SU-DHL-6 (cell line): ENCODE measurements around the gene GPRASP3.

Source experiments
- H2AFZ ChIP-seq: fragments of 200-600 bp; sonication (generic); 2 replicates; pipeline ENCODE4 v1.6.1; 2014; ENCODE audit warnings: low read depth, mild to moderate bottlenecking, moderate library complexity, mixed read lengths, antibody characterized with exemption, low read length; ENCODE audit not compliant: severe bottlenecking
- H3F3A ChIP-seq: fragments of 200-600 bp; shearing (Covaris generic); 2 replicates; pipeline ENCODE4 v1.6.0; 2016; ENCODE audit warnings: antibody characterized with exemption, mild to moderate bottlenecking; ENCODE audit not compliant: insufficient read depth
- H3K27ac ChIP-seq: fragments of 200-600 bp; sonication (generic); 2 replicates; pipeline ENCODE4 v1.5.1; 2016; ENCODE audit warnings: low read depth, mild to moderate bottlenecking, low read length, moderate library complexity, mixed read lengths
- H3K27me3 ChIP-seq: fragments of 200-600 bp; sonication (generic), shearing (Covaris generic); 2 replicates; pipeline ENCODE4 v1.6.0; 2014; ENCODE audit warnings: mild to moderate bottlenecking, low read length
- H3K36me3 ChIP-seq: fragments of 200-600 bp; sonication (generic); 2 replicates; pipeline ENCODE4 v1.6.1; 2014; ENCODE audit warnings: mild to moderate bottlenecking, low read length, mixed read lengths
- H3K4me2 ChIP-seq: fragments of 300-600, 200-600 bp; shearing (Covaris generic), sonication (generic); 2 replicates; pipeline ENCODE4 v1.6.0; 2014; ENCODE audit warnings: low read length, low read depth, mild to moderate bottlenecking; ENCODE audit not compliant: poor library complexity, severe bottlenecking
- H3K4me3 ChIP-seq: fragments of 200-600 bp; sonication (generic); 2 replicates; pipeline ENCODE4 v1.5.1; 2014; ENCODE audit warnings: antibody characterized with exemption, low read length, mild to moderate bottlenecking, mixed read lengths; ENCODE audit not compliant: insufficient read depth, poor library complexity, severe bottlenecking
- H3K79me2 ChIP-seq: fragments of 200-600 bp; sonication (generic); 2 replicates; pipeline ENCODE4 v1.6.1; 2014; ENCODE audit warnings: mild to moderate bottlenecking, low read length, moderate library complexity; ENCODE audit not compliant: insufficient read depth
- H3K9ac ChIP-seq: fragments of 200-600 bp; sonication (generic); 2 replicates; pipeline ENCODE4 v1.7.0; 2014; ENCODE audit warnings: mild to moderate bottlenecking, low read length
- H3K9me2 ChIP-seq: fragments of 200-600 bp; sonication (generic); replicated peaks from 2 replicates; pipeline ENCODE4 v1.6.1; 2014; ENCODE audit warnings: low read length; ENCODE audit not compliant: insufficient read depth
- H3K9me3 ChIP-seq: fragments of 200-600 bp; sonication (generic); 2 replicates; pipeline ENCODE4 v1.6.1; 2014; ENCODE audit warnings: low read length, mixed read lengths; ENCODE audit not compliant: insufficient read depth
- H4K20me1 ChIP-seq: fragments of 200-600 bp; sonication (generic); 2 replicates; pipeline ENCODE4 v1.6.1; 2014; ENCODE audit warnings: low read depth, mild to moderate bottlenecking, antibody characterized with exemption, low read length, moderate library complexity, mixed read lengths
- EZH2phosphoT487 ChIP-seq: fragments of 200-600 bp; sonication (generic), shearing (Covaris generic); conservative IDR thresholded peaks from 2 replicates; pipeline ENCODE4 v1.6.1; 2018; ENCODE audit warnings: mild to moderate bottlenecking, antibody characterized with exemption, low read length, moderate library complexity, mixed read lengths
- TF ChIP-seq, protein P1 (sequence below): fragments of 200-600 bp; sonication (generic); IDR thresholded peaks from one replicate; pipeline ENCODE4 v1.5.1; 2017; ENCODE audit warnings: antibody characterized with exemption, mild to moderate bottlenecking, low read length, moderate library complexity; ENCODE audit not compliant: insufficient read depth, poor library complexity, severe bottlenecking

The GPRASP3 gene

DNA sequence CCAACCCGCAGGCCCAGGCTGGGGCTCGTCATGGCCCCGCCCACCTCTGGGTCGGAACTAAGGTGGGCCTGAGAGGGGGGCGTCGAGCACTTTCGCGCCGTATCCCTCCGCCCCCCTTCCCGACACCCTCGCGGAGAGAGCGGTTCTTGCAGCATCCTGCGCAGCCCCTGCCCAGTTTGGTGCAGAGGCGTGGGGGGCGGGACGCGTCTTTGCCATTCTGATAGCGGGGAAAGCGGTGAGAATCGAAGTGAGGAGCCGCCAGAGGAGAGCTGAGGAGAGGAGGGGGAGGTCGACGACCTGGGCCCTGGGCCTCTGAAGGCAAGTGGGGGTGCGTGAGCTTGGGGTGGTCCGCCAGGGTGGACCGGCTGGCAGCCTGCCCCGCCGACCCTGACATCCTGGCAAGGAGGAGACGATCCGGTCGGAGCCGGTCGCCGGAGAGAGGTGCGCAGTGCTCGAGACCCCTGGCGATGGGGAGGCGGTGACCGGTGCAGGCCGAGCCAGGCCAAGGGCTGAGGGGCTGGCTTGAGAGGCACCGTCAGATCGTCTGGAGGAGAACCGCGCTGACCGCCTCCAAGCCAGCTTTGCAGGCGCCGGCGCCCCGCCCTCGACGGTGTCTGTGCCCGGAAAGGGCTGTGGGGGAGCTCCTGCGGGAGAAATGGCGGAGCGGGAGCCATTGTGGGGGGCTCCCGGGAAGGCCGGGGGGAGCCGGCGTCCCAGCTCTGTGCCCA lies 25.5 kb downstream of the GPRASP3 start:
- Histone ChIP-seq H3K27ac (no peak overlapping the region), H3K4me3 (no peak overlapping the region), H3K9me3 (no peaks in the 10 kb centered on the region), H3K36me3 (no peaks in the 10 kb centered on the region), H3K9me2 (no peaks in the 10 kb centered on the region), H3K27me3 (no peaks in the 10 kb centered on the region), H3K4me2 (no peak overlapping the region), H4K20me1 (no peaks in the 10 kb centered on the region), H3F3A (no peaks in the 10 kb centered on the region), H3K79me2 (no peaks in the 10 kb centered on the region), H2AFZ (no peak overlapping the region), H3K9ac (no peak overlapping the region)
- TF ChIP-seq EZH2phosphoT487: no peak

DNA sequence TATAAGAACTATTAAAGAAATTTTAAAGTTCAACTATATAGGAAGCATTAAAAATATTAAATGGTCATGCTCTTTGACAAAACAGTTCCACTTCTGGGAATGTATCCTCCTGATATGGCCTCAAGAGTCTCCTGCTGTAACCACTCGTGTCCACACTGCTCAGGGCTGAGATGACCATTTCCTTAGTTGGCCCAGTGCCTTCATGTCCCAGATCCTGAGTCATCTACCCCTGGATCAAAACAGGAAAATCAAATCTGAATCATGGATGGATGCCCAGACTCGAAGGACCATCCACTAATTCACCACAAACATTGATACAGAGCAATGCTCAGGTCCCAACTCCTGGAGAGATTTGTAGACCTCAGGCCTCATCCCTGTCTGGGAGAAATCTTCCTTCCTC lies 44.7 kb downstream of the GPRASP3 start:
- no peaks in the 10 kb centered on the region for H3K9me3 ChIP-seq

DNA sequence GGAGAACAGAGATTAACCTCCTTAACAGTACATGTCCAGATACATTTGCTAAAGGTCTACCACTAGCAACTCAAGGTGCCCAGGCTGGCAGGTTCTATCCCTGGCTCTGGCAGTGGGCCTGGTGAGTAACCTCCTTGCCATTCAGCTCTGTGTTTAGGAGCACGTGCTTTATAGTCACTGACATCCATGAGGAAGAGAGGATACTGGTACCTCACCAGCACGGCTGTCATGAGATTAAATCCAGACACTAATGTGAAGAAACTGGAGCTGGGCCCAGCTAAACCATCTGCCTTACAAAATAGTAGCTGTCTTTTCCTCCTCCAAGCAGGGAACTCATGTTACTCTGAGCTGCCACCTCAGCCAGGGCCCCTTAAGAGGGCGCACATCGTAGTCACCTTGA lies 45.3 kb downstream of the GPRASP3 start:
- Histone ChIP-seq H3K9me3 (no peaks in the 10 kb centered on the region), H3K4me3 (no peak overlapping the region), H3K36me3 (no peaks in the 10 kb centered on the region), H3K27me3 (no peaks in the 10 kb centered on the region), H3F3A (no peaks in the 10 kb centered on the region), H3K27ac (no peak overlapping the region), H3K4me2 (no peak overlapping the region), H4K20me1 (no peaks in the 10 kb centered on the region), H3K9me2 (no peaks in the 10 kb centered on the region), H2AFZ (no peak overlapping the region), H3K9ac (no peak overlapping the region), H3K79me2 (no peaks in the 10 kb centered on the region)
- TF ChIP-seq EZH2phosphoT487: no peak
- TF ChIP-seq, protein P1, sequence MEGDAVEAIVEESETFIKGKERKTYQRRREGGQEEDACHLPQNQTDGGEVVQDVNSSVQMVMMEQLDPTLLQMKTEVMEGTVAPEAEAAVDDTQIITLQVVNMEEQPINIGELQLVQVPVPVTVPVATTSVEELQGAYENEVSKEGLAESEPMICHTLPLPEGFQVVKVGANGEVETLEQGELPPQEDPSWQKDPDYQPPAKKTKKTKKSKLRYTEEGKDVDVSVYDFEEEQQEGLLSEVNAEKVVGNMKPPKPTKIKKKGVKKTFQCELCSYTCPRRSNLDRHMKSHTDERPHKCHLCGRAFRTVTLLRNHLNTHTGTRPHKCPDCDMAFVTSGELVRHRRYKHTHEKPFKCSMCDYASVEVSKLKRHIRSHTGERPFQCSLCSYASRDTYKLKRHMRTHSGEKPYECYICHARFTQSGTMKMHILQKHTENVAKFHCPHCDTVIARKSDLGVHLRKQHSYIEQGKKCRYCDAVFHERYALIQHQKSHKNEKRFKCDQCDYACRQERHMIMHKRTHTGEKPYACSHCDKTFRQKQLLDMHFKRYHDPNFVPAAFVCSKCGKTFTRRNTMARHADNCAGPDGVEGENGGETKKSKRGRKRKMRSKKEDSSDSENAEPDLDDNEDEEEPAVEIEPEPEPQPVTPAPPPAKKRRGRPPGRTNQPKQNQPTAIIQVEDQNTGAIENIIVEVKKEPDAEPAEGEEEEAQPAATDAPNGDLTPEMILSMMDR: no peak

More for the DNA sequence above, 44.7 kb downstream of the GPRASP3 start:
- H3K9me2 ChIP-seq: no peaks in the 10 kb centered on the region
- no peak overlapping the region for H3K27ac ChIP-seq
- no peaks in the 10 kb centered on the region for H3K36me3 ChIP-seq
- TF ChIP-seq, protein P1: no peak
- TF ChIP-seq EZH2phosphoT487: no peak
- H4K20me1 ChIP-seq: no peaks in the 10 kb centered on the region
- no peak overlapping the region for H3K4me2 ChIP-seq
- no peaks in the 10 kb centered on the region for H3K79me2 ChIP-seq
- H3K4me3 ChIP-seq: no peak overlapping the region
- no peak overlapping the region for H3K9ac ChIP-seq
- H3K27me3 ChIP-seq: no peaks in the 10 kb centered on the region
- H3F3A ChIP-seq: no peaks in the 10 kb centered on the region
- H2AFZ ChIP-seq: no peak overlapping the region

DNA sequence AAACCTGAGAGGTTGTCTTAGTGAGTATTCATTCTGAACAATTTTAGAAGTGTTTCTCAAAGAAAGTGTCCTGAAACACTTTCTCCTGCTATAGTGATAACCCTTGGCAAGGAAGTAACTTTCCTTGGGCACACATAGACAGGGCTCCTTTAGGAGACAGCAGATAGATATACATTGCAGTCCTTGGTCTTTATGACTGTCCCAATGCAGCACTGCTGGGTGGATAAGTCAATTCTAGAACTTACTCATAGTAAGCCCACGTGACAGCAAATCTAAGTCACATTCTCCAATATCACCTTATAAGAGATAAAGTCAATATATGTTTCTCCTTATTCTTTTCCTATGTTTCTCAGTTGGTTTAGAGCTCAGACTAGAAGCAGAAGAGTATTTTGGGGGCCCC lies 46.7 kb downstream of the GPRASP3 start:
- Histone ChIP-seq H3K4me3 (no peak overlapping the region), H3F3A (no peaks in the 10 kb centered on the region), H4K20me1 (no peaks in the 10 kb centered on the region), H3K36me3 (no peaks in the 10 kb centered on the region), H3K27me3 (no peaks in the 10 kb centered on the region), H3K79me2 (no peaks in the 10 kb centered on the region), H3K27ac (no peak overlapping the region), H3K9me2 (no peaks in the 10 kb centered on the region), H3K4me2 (no peak overlapping the region), H3K9ac (no peak overlapping the region), H2AFZ (no peak overlapping the region), H3K9me3 (no peaks in the 10 kb centered on the region)
- TF ChIP-seq EZH2phosphoT487: no peak
- TF ChIP-seq, protein P1: no peak
